ENCODE results near the gene GNB5.

Gene GNB5

DNA sequence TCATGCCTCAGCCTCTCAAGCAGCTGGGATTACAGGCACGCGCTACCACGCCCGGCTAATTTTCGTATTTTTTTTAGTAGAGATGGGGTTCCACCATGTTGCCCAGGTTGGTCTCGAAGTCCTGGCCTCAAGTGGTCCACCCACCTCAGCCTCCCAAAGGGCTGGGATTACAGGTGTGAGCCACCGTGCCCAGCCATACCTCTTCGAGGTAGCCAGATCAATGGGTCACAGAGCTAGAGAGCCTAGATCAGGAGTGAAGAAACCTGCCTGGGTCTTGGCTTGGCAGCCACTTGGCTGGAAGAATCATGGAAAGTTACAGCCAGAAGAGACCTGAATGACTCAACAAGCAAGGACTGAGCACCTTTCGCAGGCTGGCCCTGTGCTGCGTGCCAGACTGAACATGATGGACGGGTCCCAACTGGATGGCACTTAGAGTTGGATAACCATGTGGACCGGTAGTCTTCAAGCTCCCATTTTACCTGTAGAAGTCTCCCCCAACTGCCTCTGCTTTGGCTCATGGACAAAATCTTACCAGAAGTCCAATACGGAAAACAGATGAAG lies 29.7 kb downstream of the GNB5 start:
- H3K4me3 ChIP-seq (ENCODE audit: low read depth in 1 of 5, low read length in 5 of 5): no peak overlapping the region
- no peaks in the 10 kb centered on the region for H3K4me1 ChIP-seq (ENCODE audit: control insufficient read depth in 5 of 5, insufficient read depth in 5 of 5, low read length in 5 of 5)
- peaks cover 0 to 12% (median 5%) of the 10 kb centered on the region in 5 donors for H3K36me3 ChIP-seq (ENCODE audit: control insufficient read depth in 5 of 5, insufficient read depth in 5 of 5, low read length in 5 of 5)
- no peak overlapping the region for H3K9ac ChIP-seq (ENCODE audit: low read length in 5 of 5)
- no peaks in the 10 kb centered on the region for H3K9me3 ChIP-seq (ENCODE audit: control insufficient read depth in 5 of 5, low read length in 5 of 5)
- H3K27ac ChIP-seq (ENCODE audit: low read depth, low read length): no peak overlapping the region
- H3K27me3 ChIP-seq (ENCODE audit: control insufficient read depth in 5 of 5, insufficient read depth in 4 of 5, low read length in 5 of 5): no peaks in the 10 kb centered on the region

DNA sequence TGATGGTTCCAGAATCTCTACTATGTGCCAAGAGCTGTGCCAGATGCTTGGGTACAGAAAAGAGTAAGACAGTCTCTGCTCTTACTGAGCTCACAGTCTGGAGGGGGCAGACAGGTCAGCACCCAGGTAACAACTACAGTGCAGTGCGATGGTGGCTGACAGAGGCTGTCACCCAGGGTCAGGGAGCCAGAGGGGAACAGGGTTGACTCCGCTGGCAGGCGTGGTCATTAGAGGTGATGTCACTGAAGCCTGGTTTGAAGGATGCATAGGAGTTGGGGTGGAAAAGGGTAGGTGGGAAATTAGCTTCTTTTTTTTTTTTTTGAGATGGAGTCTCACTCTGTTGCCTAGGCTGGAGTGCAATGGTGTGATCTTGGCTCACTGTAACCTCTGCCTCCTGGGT lies 31.5 kb downstream of the GNB5 start:
- Histone ChIP-seq H3K9ac (ENCODE audit: low read length in 5 of 5) (no peak overlapping the region), H3K27ac (ENCODE audit: low read depth, low read length) (no peak overlapping the region), H3K27me3 (ENCODE audit: control insufficient read depth in 5 of 5, insufficient read depth in 4 of 5, low read length in 5 of 5) (no peaks in the 10 kb centered on the region), H3K4me3 (ENCODE audit: low read depth in 1 of 5, low read length in 5 of 5) (no peak overlapping the region), H3K36me3 (ENCODE audit: control insufficient read depth in 5 of 5, insufficient read depth in 5 of 5, low read length in 5 of 5) (peaks cover 0 to 12% (median 5%) of the 10 kb centered on the region in 5 donors), H3K4me1 (ENCODE audit: control insufficient read depth in 5 of 5, insufficient read depth in 5 of 5, low read length in 5 of 5) (no peaks in the 10 kb centered on the region), H3K9me3 (ENCODE audit: control insufficient read depth in 5 of 5, low read length in 5 of 5) (no peaks in the 10 kb centered on the region)

DNA sequence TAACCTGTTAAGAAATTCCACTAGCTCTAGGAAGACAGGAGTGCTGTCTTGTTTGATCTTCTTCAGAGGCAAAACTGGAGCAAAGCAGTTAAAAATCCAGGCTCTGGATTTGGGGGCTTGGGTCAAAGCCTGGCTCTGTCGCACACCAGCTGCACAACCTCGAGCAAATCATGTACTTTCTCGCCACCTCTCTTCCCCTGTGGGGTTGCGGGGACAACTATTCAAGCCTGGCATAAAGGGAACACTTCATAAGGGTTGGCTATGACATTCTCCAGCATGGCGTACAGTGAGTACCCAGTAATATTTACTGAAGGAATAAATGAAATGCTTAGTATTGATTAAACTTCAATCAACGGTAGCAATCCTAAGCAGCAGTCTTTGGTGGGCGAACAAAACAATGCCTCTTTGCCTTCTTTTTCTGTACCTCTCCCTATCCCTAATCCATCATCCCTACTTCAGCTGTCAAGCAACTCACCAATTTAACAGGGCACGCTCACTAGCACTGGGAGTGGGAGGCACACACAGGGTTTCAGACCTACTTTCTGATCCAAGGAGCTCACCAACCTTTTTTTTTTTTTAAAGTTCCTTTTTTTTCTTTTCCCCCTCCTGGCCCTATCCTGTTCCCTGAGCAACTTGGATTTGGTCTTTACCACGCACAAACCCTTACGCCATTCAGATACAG lies 33.0 kb downstream of the GNB5 start:
- Histone ChIP-seq H3K27me3 (ENCODE audit: control insufficient read depth in 5 of 5, insufficient read depth in 4 of 5, low read length in 5 of 5) (no peaks in the 10 kb centered on the region), H3K4me3 (ENCODE audit: low read depth in 1 of 5, low read length in 5 of 5) (no peak overlapping the region), H3K4me1 (ENCODE audit: control insufficient read depth in 5 of 5, insufficient read depth in 5 of 5, low read length in 5 of 5) (no peaks in the 10 kb centered on the region), H3K9me3 (ENCODE audit: control insufficient read depth in 5 of 5, low read length in 5 of 5) (no peaks in the 10 kb centered on the region), H3K9ac (ENCODE audit: low read length in 5 of 5) (no peak overlapping the region), H3K27ac (ENCODE audit: low read depth, low read length) (no peak overlapping the region), H3K36me3 (ENCODE audit: control insufficient read depth in 5 of 5, insufficient read depth in 5 of 5, low read length in 5 of 5) (peaks cover 0 to 9% (median 3%) of the 10 kb centered on the region in 5 donors)

DNA sequence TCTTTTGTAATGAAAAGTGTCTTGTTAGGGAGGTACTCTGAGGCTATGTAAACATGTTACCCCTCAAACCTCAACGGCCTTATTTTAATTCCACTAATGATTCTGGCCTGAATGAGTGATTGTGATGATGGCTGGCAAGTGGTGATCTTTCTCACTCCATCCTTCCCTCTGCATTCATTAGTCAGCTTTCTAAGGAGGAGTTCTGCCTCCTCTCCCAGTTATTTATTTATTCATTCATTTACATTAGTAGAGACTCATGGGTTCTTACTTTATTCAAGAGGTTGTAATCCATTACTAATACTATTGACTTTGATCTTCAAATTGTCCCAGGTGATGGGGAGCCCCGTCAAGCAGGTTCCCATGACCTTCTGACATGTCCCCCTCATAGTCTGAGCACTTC lies 35.3 kb downstream of the GNB5 start:
- peaks cover 0 to 12% (median 6%) of the 10 kb centered on the region in 5 donors for H3K36me3 ChIP-seq (ENCODE audit: control insufficient read depth in 5 of 5, insufficient read depth in 5 of 5, low read length in 5 of 5)
- H3K4me3 ChIP-seq (ENCODE audit: low read depth in 1 of 5, low read length in 5 of 5): no peak overlapping the region

DNA sequence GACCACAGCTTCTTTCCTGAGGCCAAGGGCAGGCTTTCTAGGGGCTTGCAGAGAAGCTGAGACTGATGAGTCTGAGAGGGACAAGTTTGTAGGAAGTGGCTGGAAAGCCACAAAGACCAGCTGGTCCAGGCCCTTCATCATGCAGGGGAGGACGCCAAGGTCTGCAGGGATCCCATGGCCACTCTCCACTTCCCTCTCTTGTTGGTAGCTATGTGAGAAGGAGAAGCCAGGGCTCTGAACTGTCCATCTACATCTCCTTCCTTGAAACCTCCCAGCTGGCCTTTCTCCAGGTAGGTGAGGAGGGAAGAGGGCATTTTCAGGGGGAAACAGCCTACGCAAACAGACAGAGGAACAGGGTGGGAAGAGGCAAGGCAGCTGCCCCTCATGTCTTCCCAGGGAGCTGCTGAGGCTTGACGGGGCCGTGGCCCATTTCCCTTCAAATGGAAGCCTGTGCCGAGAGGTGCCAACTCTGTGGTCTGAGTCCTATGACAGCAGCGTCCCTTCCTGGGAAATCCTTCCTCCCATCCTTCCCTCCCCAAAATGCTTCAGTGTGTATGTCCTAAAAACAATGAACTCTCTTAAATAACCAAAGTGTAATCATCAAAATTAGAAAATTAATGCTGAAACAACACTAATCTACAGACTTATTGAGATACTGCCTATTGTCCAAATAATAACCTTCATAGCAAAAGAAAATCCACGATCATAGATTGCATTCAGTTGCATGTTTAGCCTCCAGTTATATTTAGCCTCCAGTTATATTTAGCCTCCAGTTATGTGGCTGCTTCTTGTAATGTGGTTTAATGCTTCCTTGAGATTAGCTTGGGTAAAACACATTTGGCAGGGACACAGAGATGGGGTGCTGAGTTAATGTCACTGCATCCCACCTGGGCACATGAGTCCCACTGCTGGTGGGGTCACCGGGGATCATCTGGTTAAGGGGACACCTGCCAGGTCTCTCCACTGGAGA lies 36.0 kb downstream of the GNB5 start:
- Histone ChIP-seq H3K36me3 (ENCODE audit: control insufficient read depth in 5 of 5, insufficient read depth in 5 of 5, low read length in 5 of 5) (peaks cover 0 to 15% (median 6%) of the 10 kb centered on the region in 5 donors), H3K27ac (ENCODE audit: low read depth, low read length) (no peak overlapping the region), H3K9me3 (ENCODE audit: control insufficient read depth in 5 of 5, low read length in 5 of 5) (no peaks in the 10 kb centered on the region), H3K9ac (ENCODE audit: low read length in 5 of 5) (no peak overlapping the region), H3K27me3 (ENCODE audit: control insufficient read depth in 5 of 5, insufficient read depth in 4 of 5, low read length in 5 of 5) (no peaks in the 10 kb centered on the region), H3K4me1 (ENCODE audit: control insufficient read depth in 5 of 5, insufficient read depth in 5 of 5, low read length in 5 of 5) (no peaks in the 10 kb centered on the region), H3K4me3 (ENCODE audit: low read depth in 1 of 5, low read length in 5 of 5) (no peak overlapping the region)

More for the DNA sequence above, 35.3 kb downstream of the GNB5 start:
- no peak overlapping the region for H3K27ac ChIP-seq (ENCODE audit: low read depth, low read length)
- H3K9me3 ChIP-seq (ENCODE audit: control insufficient read depth in 5 of 5, low read length in 5 of 5): no peaks in the 10 kb centered on the region
- H3K27me3 ChIP-seq (ENCODE audit: control insufficient read depth in 5 of 5, insufficient read depth in 4 of 5, low read length in 5 of 5): no peaks in the 10 kb centered on the region
- H3K4me1 ChIP-seq (ENCODE audit: control insufficient read depth in 5 of 5, insufficient read depth in 5 of 5, low read length in 5 of 5): no peaks in the 10 kb centered on the region
- no peak overlapping the region for H3K9ac ChIP-seq (ENCODE audit: low read length in 5 of 5)

DNA sequence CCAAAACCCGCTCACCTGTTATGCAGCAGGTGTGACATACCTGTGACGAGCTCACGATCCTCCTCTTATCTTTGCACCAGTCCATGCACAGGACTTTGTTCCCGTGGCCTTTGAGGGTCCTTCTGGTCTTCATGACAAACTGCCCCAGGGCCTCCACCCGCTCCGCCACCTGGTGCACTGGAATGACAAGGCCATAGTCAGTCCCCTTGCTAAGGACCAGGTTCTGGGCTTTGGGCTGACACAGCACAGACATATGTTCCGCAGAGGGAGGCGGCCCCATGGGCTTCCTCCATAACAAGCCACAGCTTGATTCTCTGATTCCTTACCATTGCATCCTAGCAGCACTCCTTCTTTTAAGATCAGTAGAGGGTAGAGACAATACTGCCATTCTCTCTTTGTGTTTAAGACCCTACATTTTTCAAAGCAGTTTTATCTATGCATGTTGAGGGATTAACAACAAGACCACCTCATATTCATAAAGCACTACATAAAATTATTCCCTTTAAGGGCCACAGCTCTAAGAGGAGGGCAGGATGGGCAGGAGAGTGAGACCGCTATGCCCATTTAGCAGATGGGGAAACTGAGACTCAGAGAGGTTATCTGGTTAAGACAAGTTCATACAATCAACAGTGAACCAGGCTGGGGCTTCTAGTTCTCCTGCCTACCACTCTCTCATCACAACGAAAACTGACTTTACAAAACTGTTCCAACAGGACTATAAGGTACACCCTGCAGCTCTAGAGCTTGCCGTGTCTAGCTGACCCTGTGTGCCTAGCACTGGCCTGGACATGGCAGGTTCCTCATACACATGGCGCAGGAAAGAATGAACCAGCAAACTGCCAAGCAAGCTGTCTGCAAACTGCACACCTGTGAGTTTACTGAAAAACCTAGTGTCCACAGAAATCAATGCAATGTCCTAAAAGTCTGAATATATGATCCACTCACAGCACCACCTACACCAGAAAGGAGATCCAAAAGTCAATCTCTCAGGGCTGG lies 37.0 kb downstream of the GNB5 start:
- H3K4me1 ChIP-seq (ENCODE audit: control insufficient read depth in 5 of 5, insufficient read depth in 5 of 5, low read length in 5 of 5): no peaks in the 10 kb centered on the region

DNA sequence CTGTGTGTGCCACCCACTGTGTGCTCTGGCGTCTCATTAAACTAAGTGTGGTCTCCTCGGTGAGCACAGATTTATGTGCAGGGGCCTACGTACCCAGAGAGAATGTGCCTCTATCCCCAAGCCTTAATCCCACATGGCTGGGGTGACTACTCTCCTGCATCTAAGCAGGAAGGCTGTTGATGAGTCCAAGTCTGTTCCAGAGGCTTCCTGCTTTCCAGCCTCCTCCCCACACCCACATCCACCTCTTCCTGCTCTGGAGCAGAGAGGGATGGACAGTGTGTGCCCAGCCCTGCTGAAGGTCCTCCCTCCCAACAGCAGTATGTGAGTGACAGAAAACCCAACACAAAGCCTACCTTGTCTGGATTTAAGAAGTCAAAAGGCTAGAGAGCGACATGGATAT lies 39.8 kb downstream of the GNB5 start:
- Histone ChIP-seq H3K36me3 (ENCODE audit: control insufficient read depth in 5 of 5, insufficient read depth in 5 of 5, low read length in 5 of 5) (peaks cover 0 to 31% (median 19%) of the 10 kb centered on the region in 5 donors), H3K27me3 (ENCODE audit: control insufficient read depth in 5 of 5, insufficient read depth in 4 of 5, low read length in 5 of 5) (no peaks in the 10 kb centered on the region), H3K9me3 (ENCODE audit: control insufficient read depth in 5 of 5, low read length in 5 of 5) (no peaks in the 10 kb centered on the region), H3K9ac (ENCODE audit: low read length in 5 of 5) (no peak overlapping the region), H3K27ac (ENCODE audit: low read depth, low read length) (no peak overlapping the region), H3K4me3 (ENCODE audit: low read depth in 1 of 5, low read length in 5 of 5) (no peak overlapping the region), H3K4me1 (ENCODE audit: control insufficient read depth in 5 of 5, insufficient read depth in 5 of 5, low read length in 5 of 5) (no peaks in the 10 kb centered on the region)

More for the DNA sequence above, 37.0 kb downstream of the GNB5 start:
- H3K27ac ChIP-seq (ENCODE audit: low read depth, low read length): no peak overlapping the region
- H3K9ac ChIP-seq (ENCODE audit: low read length in 5 of 5): no peak overlapping the region
- no peak overlapping the region for H3K4me3 ChIP-seq (ENCODE audit: low read depth in 1 of 5, low read length in 5 of 5)
- H3K36me3 ChIP-seq (ENCODE audit: control insufficient read depth in 5 of 5, insufficient read depth in 5 of 5, low read length in 5 of 5): peaks cover 0 to 23% (median 14%) of the 10 kb centered on the region in 5 donors
- H3K27me3 ChIP-seq (ENCODE audit: control insufficient read depth in 5 of 5, insufficient read depth in 4 of 5, low read length in 5 of 5): no peaks in the 10 kb centered on the region
- no peaks in the 10 kb centered on the region for H3K9me3 ChIP-seq (ENCODE audit: control insufficient read depth in 5 of 5, low read length in 5 of 5)

DNA sequence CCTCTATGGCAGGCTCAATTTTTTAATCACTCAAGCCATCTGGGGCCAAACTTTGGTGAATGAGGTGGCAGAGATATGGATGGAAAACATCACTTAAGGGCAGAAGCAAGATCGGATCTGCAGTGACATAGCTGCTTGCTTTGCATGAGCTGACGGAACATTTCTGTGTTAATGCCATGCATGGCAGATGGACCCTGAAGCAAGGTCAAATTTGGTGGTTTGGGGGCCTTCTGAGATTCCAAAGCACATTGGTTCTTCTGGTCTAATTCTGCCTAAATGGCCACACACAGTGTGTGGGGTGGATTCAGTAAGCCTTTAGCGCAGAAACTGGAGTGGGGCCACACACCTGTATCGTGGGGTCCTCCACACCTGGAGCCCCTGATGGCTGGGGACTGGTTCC lies 40.3 kb downstream of the GNB5 start:
- H3K4me1 ChIP-seq (ENCODE audit: control insufficient read depth in 5 of 5, insufficient read depth in 5 of 5, low read length in 5 of 5): no peaks in the 10 kb centered on the region
- peaks cover 0 to 31% (median 19%) of the 10 kb centered on the region in 5 donors for H3K36me3 ChIP-seq (ENCODE audit: control insufficient read depth in 5 of 5, insufficient read depth in 5 of 5, low read length in 5 of 5)
- H3K4me3 ChIP-seq (ENCODE audit: low read depth in 1 of 5, low read length in 5 of 5): no peak overlapping the region
- no peaks in the 10 kb centered on the region for H3K9me3 ChIP-seq (ENCODE audit: control insufficient read depth in 5 of 5, low read length in 5 of 5)
- no peak overlapping the region for H3K9ac ChIP-seq (ENCODE audit: low read length in 5 of 5)
- H3K27ac ChIP-seq (ENCODE audit: low read depth, low read length): no peak overlapping the region
- no peaks in the 10 kb centered on the region for H3K27me3 ChIP-seq (ENCODE audit: control insufficient read depth in 5 of 5, insufficient read depth in 4 of 5, low read length in 5 of 5)

DNA sequence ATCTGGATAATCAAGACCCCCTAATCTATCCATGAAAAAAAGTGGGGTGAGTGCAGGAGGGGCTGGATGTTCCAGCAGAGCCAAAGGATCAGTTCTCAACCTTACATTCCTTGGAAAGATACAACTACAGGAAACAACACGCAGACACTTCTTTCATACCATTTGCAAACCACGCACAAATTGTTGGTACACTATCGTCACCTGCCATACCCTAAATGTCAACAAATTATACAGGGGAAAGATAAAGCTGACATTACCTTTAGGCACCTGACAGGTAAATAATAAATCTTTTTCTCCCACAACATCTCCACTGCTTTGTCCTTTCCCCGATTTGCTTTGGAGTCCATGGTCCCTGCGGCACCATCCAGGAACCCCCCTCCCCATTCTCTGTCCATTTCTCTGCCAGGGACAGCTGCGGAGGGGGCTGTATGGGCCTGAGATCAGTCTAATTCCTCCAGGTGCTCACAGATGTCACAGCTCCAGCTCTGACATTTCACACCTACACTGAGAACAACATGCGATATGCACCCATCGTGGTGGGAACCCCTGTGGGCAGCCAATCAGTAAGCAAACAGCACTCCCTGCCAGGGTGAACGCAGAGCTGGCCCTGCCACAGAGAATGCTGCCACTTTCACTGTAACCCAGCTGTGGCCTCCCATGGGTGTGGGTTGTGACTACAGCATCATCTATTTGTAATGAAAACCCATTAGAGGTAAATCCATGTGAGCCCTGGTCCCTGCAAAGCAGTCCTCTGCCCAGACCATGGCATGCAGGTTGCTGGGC lies 41.0 kb downstream of the GNB5 start:
- Histone ChIP-seq H3K36me3 (ENCODE audit: control insufficient read depth in 5 of 5, insufficient read depth in 5 of 5, low read length in 5 of 5) (peaks cover 0 to 31% (median 19%) of the 10 kb centered on the region in 5 donors), H3K4me1 (ENCODE audit: control insufficient read depth in 5 of 5, insufficient read depth in 5 of 5, low read length in 5 of 5) (no peaks in the 10 kb centered on the region), H3K27ac (ENCODE audit: low read depth, low read length) (no peak overlapping the region), H3K4me3 (ENCODE audit: low read depth in 1 of 5, low read length in 5 of 5) (no peak overlapping the region), H3K9me3 (ENCODE audit: control insufficient read depth in 5 of 5, low read length in 5 of 5) (no peaks in the 10 kb centered on the region), H3K9ac (ENCODE audit: low read length in 5 of 5) (no peak overlapping the region), H3K27me3 (ENCODE audit: control insufficient read depth in 5 of 5, insufficient read depth in 4 of 5, low read length in 5 of 5) (no peaks in the 10 kb centered on the region)
